GM21786 (cell line): ENCODE results near the gene PCBP3.

Experiments
- ATAC-seq: cut with Tn5 transposase; IDR thresholded peaks from one replicate; pipeline ENCODE4 v1.9.1; 2021; ENCODE audit not compliant: unreplicated experiment

Gene PCBP3

DNA sequence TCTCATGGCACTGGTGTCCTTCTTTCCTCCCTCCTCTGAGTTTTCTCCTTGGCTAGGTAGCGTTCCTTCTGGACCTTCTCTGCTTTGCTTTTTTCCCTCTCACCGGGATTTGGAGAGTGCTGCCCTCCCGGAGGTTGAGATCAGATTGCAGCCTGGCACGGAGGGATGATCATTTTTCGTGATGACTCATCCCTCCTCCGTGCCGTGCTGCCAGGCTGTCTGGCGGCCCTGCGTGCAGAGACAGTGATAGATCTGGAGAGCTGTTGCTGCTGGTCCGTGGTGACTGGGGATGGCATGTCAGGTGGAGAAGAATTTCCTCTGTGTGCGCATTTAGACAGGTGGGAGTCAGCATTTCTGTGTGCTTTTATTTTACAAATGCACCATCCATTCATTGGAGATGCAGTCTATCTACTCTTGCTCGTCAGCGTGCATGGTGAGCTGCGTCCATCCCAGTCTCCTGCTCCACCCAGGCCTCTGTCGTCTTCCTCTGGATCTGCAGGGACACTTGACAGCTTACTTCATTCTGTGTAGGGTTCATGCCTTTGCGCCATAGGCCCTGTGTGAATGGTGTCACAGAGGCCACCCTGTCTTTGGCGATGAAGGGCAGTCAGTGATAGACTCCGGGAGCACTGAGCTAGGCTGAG lies 104.4 kb downstream of the PCBP3 start:
- ATAC-seq = no peak

DNA sequence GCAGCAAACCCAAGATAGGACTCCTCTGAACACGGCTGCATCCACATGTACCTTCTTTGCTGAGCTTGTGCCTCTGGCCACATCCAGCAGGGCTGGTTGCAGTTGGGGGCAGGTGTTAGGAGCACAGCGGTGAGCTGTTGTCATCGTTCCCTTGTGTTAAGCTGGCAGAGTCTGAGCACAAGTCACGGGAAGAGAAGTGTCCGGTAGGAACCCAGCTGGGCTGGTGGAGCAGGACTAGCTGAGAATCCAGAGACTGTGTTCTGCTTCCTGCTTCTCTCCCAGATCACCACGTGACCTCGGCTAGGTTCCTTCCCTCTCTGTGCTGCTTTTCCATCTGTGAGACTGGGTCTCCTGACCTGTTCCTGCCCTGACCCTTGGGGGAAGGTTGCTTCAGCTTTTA lies 105.1 kb downstream of the PCBP3 start:
- ATAC-seq = no peak

DNA sequence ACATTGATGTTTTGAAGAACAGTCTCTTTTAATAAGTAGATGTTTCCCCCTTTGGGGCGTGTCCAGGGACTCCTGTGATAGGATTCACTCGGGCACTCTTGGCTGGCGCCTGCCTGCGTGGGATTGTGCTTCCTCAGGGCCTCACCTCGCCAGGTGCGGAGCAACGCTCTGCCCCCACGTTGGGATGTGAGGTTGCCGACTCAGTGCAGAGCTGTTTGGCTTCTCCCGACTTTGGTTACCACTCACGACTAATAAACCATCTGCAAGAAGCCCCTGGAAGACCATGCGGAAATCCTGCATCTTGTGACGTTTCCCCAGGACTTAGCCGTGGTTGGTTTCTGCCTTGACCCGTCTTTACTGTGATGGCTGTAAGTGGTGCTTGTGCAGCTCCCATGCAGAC lies 106.4 kb downstream of the PCBP3 start:
- no peak for ATAC-seq

DNA sequence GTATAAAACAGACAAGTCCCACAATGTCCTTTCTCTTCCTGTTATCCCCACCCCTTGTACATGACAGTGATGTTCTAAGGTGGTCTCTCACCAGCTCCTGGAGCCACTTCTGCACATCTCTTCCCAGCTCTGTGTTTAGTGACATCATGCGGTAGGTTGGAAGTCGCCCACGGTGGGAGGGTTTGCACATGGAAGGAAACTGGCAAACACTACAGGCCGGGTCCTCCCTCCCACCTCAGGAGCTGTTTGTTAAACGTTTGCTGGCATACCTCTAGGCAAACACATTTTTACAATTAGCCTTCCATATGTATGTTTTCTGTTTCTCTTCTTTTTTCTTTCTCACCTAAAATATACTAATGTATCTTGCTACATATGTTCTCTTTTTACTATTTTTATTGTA lies 107.4 kb downstream of the PCBP3 start:
- ATAC-seq = no peak

GRCh38 chr21:45753445-45753844 lies 109.9 kb downstream of the PCBP3 start:
- ATAC-seq = no peak

DNA sequence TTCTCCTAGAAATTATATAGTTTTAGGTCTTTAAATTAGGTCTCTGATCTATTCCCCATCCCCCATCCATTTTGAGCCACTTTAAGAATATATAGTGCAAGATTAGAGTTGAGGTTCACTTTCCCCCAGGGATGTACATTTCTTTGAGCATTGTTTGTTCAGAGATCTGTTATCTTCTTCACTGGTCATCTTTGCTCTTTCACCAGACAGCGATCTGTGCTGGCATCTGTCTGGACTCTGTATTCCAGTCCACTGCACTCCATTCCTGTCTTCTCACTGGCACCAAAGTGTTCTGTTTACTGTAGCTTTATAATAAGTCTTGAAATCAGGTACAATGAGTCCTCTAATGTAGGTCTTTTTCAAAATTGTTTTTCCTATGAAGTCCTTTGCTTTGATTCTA lies 112.5 kb downstream of the PCBP3 start:
- no peak for ATAC-seq

- no peak for ATAC-seq
Observed at GRCh38 chr21:45756669-45757068, 113.1 kb downstream of the PCBP3 start.

DNA sequence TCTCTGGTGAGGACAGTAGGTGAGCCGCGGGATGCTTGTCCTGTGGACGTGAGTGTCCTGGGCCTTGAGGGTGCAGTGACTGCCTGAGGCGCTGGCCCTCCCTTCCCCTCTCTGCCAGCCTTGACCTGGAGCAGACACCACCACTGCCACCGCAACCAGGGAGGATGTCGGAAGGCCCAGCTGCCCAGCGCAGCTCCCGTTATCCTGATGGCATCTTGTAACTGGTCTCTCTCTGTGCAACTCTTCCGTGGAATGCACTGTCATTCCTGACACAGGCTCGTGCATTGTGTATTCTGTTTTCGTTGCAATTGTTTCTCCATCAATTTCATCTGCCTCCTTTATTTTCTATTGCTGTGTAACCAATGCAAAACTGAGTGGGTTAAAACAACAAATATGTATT lies 118.2 kb downstream of the PCBP3 start:
- ATAC-seq = no peak

GRCh38 chr21:45763074-45763473 lies 119.5 kb downstream of the PCBP3 start:
- no peak for ATAC-seq

GRCh38 chr21:45763506-45763905 lies 120.0 kb downstream of the PCBP3 start:
- no peak for ATAC-seq

DNA sequence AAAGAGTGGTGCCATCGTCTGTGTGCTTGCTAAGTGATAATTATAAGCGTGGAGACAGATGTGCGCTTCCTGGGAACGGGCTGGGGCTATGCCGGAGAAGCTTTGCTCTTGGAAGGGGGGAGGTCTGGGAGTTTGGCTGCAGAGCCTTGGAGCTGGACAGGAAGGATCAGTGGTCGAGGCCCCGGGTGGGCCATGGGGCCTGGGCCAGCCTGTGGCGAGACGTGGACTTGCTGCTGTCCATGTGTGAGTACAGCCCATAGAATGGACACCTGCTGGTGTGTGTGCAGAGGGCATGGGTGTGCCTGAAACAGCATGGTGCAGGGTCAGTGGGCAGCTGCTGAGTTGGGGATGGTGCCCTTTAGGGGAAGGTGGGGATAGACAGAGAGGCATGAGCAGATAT lies 121.3 kb downstream of the PCBP3 start:
- ATAC-seq = no peak

DNA sequence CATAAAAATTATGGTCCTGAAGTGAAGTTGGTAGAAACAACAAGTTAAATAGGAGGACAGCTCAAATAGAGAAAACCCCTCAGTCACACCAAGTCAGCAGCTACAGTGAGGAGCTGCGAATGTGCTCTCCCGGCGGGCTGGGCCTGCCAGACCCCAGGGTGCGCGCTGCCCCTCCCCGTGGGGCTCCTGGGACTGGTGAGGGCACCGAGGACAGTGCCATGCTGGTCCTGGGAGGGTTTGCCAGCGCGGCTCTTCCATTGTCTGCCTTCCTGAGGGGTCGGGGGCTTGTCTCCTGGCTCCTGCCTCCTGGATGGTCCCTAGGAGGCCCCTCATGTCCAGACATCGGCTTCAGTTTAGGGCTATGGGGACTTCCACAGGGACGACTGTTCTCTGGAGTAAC lies 121.8 kb downstream of the PCBP3 start:
- ATAC-seq = no peak

- no peak for ATAC-seq
Observed at GRCh38 chr21:45766055-45766454, 122.5 kb downstream of the PCBP3 start.

- no peak for ATAC-seq
Observed at GRCh38 chr21:45766501-45766900, 123.0 kb downstream of the PCBP3 start.

DNA sequence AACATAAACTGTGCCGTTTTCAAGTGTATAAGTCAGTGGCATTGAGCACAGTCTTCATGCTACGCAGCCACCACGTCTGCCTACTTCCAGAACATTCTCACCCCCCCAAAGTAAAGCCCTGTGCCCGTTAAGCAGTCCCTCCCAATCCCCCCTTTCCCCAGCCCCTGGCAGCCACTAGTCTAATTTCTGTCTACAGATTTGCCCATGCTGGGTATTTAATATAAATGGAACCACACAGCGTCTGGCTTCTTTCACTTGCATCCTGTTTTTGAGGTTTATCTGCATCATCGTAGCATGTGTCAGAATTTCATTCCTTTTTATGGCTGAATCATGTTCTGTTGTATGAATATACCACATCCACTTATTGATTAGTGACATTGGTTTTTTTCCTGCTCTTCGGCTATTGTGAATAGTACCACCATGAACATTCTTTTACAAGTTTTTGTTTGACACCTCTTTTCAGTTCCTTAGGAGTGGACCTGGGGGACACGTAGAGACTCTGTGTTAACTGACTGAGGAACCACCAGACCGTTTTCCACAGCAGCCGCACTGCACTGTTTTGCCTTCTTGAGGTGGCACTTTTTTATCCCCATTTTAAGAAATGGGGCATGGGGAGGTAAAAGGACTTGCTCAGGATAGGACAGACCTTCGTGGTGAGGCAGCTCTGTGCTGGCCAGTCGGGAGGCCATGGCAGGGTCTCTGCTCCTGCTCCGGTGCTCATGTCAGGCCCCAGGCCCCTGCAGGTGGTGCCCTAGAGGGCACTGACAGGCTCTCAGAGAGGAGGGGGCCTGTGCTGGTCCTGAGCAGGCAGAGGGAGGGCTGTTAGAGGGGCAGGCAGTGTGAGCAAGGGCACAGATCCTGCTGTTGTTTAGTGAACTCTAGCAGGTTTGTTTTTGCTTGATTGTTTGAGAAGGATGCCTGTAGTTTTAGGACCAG lies 123.8 kb downstream of the PCBP3 start:
- ATAC-seq = no peak

DNA sequence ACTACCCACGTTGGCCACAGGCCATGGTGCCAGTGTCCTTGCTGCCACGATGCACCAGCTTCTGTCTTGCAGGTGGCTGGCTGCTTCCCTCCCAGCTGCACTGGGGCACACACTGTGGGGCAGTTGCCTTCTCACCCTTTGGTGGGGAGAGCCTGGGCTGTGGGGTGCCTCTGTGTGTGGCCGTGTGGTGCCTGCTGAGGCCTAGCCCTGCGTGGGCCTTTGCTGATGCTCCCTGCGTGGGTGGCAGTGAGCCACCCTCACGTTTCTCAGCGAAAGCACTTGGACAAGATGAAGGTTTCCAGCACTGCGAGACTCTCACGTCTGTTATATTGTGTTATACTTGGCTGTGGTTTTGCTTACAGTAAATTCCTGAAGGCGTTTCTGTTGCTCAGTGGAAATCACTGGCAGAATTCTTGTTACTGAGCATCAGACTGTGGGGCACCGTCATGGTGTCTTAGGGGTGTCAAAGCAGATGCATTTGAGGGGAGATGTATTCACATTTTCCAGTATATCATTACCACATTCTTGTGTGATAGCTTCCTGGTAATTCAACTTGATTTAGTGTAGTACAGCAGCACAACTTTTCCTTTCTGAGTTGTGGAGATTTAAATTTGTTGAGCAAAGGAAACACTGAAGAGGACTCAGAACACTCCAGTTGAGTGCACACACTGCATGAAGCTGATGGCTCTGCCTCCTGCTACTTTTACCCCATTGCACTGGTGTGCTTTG lies 124.7 kb downstream of the PCBP3 start:
- no peak for ATAC-seq

- ATAC-seq = no peak
Observed at GRCh38 chr21:45768740-45769048, 125.2 kb downstream of the PCBP3 start.

GRCh38 chr21:45769294-45769693 lies 125.8 kb downstream of the PCBP3 start:
- ATAC-seq = no peak

DNA sequence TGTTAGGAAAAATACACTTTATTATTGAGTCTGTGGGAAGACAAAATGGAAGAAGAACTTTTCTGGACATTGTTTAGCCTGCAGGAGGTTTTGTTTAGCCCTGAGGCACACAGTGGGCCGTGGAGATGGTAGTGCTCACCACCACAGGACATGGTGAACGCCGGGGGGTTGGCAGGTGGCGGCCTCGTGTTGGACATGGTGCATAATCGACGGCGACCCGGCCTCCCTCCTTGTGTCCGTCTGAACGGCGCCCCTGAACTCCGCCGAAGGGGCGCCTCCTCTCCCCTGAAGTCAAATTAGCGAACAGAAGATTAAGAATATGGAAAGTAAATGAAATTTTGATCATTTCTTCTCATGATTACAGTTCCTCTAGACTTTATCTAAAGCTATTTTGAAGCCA lies 126.4 kb downstream of the PCBP3 start:
- no peak for ATAC-seq

DNA sequence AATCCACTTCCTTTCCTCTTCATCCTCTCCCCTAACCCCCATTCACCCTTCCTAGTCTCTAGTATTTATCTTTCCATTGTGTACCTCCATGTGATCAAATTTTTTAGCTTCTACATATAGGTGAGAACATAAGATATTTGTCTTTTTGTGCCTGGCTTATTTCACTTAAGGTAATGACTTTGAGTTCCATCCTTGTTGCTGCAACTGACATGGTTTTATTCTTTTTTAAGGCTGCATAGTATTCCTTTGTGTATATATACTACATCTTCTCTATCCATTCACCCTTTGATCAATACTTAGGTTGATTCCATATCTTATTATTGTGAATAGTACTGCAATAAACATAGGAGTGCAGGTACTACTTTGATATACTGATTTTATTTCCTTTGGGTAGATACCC lies 128.7 kb downstream of the PCBP3 start:
- ATAC-seq = no peak

DNA sequence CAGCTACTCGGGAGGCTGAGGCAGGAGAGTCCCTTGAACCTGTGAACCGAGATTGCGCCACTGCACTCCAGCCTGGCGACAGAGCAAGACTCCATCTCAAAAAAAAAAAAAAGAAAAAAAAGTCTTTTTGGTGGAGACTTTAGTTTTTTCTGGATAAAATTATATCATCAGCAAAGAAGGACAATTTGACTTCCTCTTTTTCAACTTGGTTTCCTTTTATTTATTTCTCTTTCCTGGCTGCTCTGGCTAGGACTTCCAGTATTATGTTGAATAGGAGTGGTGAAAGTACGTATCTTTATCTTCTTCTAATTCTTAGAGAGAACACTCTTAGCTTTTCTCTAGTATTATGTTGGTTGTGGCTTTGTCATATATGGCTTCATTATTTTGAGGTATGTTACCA lies 130.8 kb downstream of the PCBP3 start:
- ATAC-seq = no peak

GRCh38 chr21:45776971-45777370 lies 133.4 kb downstream of the PCBP3 start:
- ATAC-seq = no peak
